HCT116 (cell line): ENCODE results near the gene ATP13A5. TPM values are rescaled to one million over a fixed set of nuclear protein-coding genes. Genes with fewer than 3 reads are reported as not detected.

Experiments
- ATAC-seq: fragments of 200-7000 bp; cut with Tn5 transposase; 2 replicates; pipeline ENCODE4 v1.9.1; 2020; ENCODE audit warnings: mild to moderate bottlenecking, moderate library complexity
- BruUV-seq: library from RNA; stranded (reverse); fragments of 400-500 nt; replicated peaks from 2 replicates; lab custom pipeline; 2021; lab: Mats Ljungman, UMichigan
- CTCF ChIA-PET: fragments of 300-600 bp; sonication (Branson Sonifier 250); formaldehyde crosslinking; loops from one replicate; lab custom pipeline; 2021; ENCODE audit warnings: antibody characterized with exemption; lab: Charles Lee
- POLR2A ChIA-PET: fragments of 300-600, 350-600 bp; sonication (Branson Sonifier 250); formaldehyde crosslinking; loops from one replicate; lab custom pipeline; 2021; ENCODE audit warnings: antibody characterized with exemption; lab: Charles Lee
- RAD21 ChIA-PET, 2 experiments: fragments of 300-600 bp; sonication (Branson Sonifier 250); formaldehyde crosslinking; loops; one replicate each; lab custom pipeline; 2023; ENCODE audit warnings: low total read pairs in 2 of 2; ENCODE audit not compliant: uncharacterized antibody in 2 of 2, unreplicated experiment in 2 of 2, low non-redundant PET in 1 of 2; lab: Charles Lee
- DNase-seq: peaks from one replicate; pipeline ENCODE4 v3.0.0-alpha.2; 2010; ENCODE audit warnings: low read depth, low spot score
- H2AFZ ChIP-seq: fragments of 200-600 bp; shearing (Covaris generic), sonication (generic); 2 replicates; pipeline ENCODE4 v1.6.1; 2017; ENCODE audit warnings: low read depth, mixed run types, mixed read lengths, antibody characterized with exemption, low read length; ENCODE audit not compliant: poor library complexity, severe bottlenecking
- H3K27ac ChIP-seq: 2 replicates; pipeline ENCODE4 v1.5.1; 2012; ENCODE audit warnings: low read depth, low read length
- H3K27me3 ChIP-seq: fragments of 200-600 bp; sonication (generic); 2 replicates; pipeline ENCODE4 v1.6.1; 2016; ENCODE audit warnings: mixed run types, low read length, mixed read lengths; ENCODE audit not compliant: insufficient read depth
- H3K36me3 ChIP-seq, 2 experiments: fragments of 200-500 bp in 1 of 2; fragments of 200-600 bp in 1 of 2; sonication (Bioruptor generic) in 1 of 2; sonication (generic) in 1 of 2; 2 replicates each; pipeline versions ENCODE4 v1.5.1 to v1.6.1; 2014 to 2016; ENCODE audit warnings: low read length in 2 of 2, inconsistent platforms in 1 of 2, mixed read lengths in 1 of 2, mixed run types in 1 of 2; ENCODE audit not compliant: insufficient read depth in 2 of 2, control insufficient read depth in 1 of 2
- H3K4me1 ChIP-seq, 2 experiments: fragments of 200-600 bp in 1 of 2; sonication (generic) in 1 of 2; 2 replicates each; pipeline versions ENCODE4 v1.5.1 to v1.6.1; 2012 to 2017; ENCODE audit warnings: low read length in 2 of 2, inconsistent platforms in 1 of 2, mild to moderate bottlenecking in 1 of 2, mixed read lengths in 1 of 2, mixed run types in 1 of 2, moderate library complexity in 1 of 2; ENCODE audit not compliant: insufficient read depth in 2 of 2, control insufficient read depth in 1 of 2
- H3K4me2 ChIP-seq: fragments of 200-600 bp; sonication (generic); 2 replicates; pipeline ENCODE4 v1.6.1; 2017; ENCODE audit warnings: mixed run types, low read length, mixed read lengths
- H3K4me3 ChIP-seq, 2 experiments: fragments of 200-600 bp in 1 of 2; sonication (generic) in 1 of 2; replicated peaks in 1 of 2; 2 replicates each; pipeline ENCODE4 v1.5.1; 2011 to 2016; ENCODE audit warnings: low read length in 2 of 2, control low read depth in 1 of 2, low read depth in 1 of 2, mild to moderate bottlenecking in 1 of 2, mixed read lengths in 1 of 2, mixed run types in 1 of 2
- H3K79me2 ChIP-seq: fragments of 200-600 bp; sonication (generic); 2 replicates; pipeline ENCODE4 v1.6.1; 2017; ENCODE audit warnings: mild to moderate bottlenecking, mixed run types, low read length, moderate library complexity, mixed read lengths; ENCODE audit not compliant: insufficient read depth
- H3K9ac ChIP-seq: fragments of 200-600 bp; sonication (generic); 2 replicates; pipeline ENCODE4 v1.6.1; 2016; ENCODE audit warnings: low read length, mixed read lengths
- H3K9me2 ChIP-seq: fragments of 200-600 bp; sonication (generic), shearing (Covaris generic); 2 replicates; pipeline ENCODE4 v1.6.1; 2017; ENCODE audit warnings: mixed run types, mild to moderate bottlenecking, moderate library complexity; ENCODE audit not compliant: insufficient read depth
- H3K9me3 ChIP-seq, 2 experiments: fragments of 200-500 bp in 1 of 2; fragments of 200-600 bp in 1 of 2; sonication (Bioruptor generic) in 1 of 2; sonication (generic) in 1 of 2; 2 replicates each; pipeline ENCODE4 v1.6.1; 2014 to 2017; ENCODE audit warnings: low read length in 2 of 2, mixed read lengths in 2 of 2, inconsistent platforms in 1 of 2, low read depth in 1 of 2, mild to moderate bottlenecking in 1 of 2, mixed run types in 1 of 2, moderate library complexity in 1 of 2; ENCODE audit not compliant: control insufficient read depth in 1 of 2, insufficient read depth in 1 of 2
- H4K20me1 ChIP-seq: fragments of 200-600 bp; sonication (generic), shearing (Covaris generic); 2 replicates; pipeline ENCODE4 v1.6.1; 2017; ENCODE audit warnings: mixed run types, mild to moderate bottlenecking, moderate library complexity; ENCODE audit not compliant: insufficient read depth
- ATF3 ChIP-seq: IDR thresholded peaks from 2 replicates; pipeline ENCODE4 v1.6.1; 2012
- CEBPB ChIP-seq: IDR thresholded peaks from 2 replicates; pipeline ENCODE4 v1.6.1; 2012; ENCODE audit warnings: low read depth
- CTCF ChIP-seq, 3 experiments: fragments of 200-600 bp in 1 of 3; sonication (generic) in 1 of 3; IDR thresholded peaks in 2 of 3; conservative IDR thresholded peaks in 1 of 3; 2 replicates each; pipeline ENCODE4 v1.5.1; 2012 to 2017; ENCODE audit warnings: low read depth in 2 of 3, low read length in 2 of 3, antibody characterized with exemption in 1 of 3, borderline replicate concordance in 1 of 3, control low read depth in 1 of 3, mild to moderate bottlenecking in 1 of 3, mixed read lengths in 1 of 3, mixed run types in 1 of 3, moderate library complexity in 1 of 3; ENCODE audit not compliant: insufficient read depth in 1 of 3
- ELF1 ChIP-seq: IDR thresholded peaks from 2 replicates; pipeline ENCODE4 v1.6.1; 2012; ENCODE audit warnings: low read depth, borderline replicate concordance
- EZH2 ChIP-seq: fragments of 200-600 bp; sonication (generic); IDR thresholded peaks from 2 replicates; pipeline ENCODE4 v1.6.1; 2017; ENCODE audit warnings: antibody characterized with exemption, mixed run types
- EZH2phosphoT487 ChIP-seq: fragments of 200-600 bp; IDR thresholded peaks from 2 replicates; pipeline ENCODE4 v1.6.1; 2018; ENCODE audit warnings: antibody characterized with exemption, borderline replicate concordance
- JUND ChIP-seq: IDR thresholded peaks from 2 replicates; pipeline ENCODE4 v1.6.1; 2012
- POLR2A ChIP-seq: IDR thresholded peaks from 2 replicates; pipeline ENCODE4 v1.7.0; 2011; ENCODE audit warnings: borderline replicate concordance; ENCODE audit not compliant: insufficient read depth, insufficient read length; ENCODE audit errors: extremely low read depth
- SP1 ChIP-seq: IDR thresholded peaks from 2 replicates; pipeline ENCODE4 v1.6.1; 2012; ENCODE audit warnings: low read depth
- SRF ChIP-seq: IDR thresholded peaks from 2 replicates; pipeline ENCODE4 v1.6.1; 2012; ENCODE audit warnings: low read depth
- TCF7L2 ChIP-seq: IDR thresholded peaks from 2 replicates; pipeline ENCODE4 v1.7.0; 2011; ENCODE audit warnings: borderline replicate concordance, inconsistent platforms; ENCODE audit not compliant: insufficient read depth, insufficient read length; ENCODE audit errors: extremely low read depth
- YY1 ChIP-seq: IDR thresholded peaks from 2 replicates; pipeline ENCODE4 v1.6.1; 2011; ENCODE audit warnings: low read length, low read depth, moderate library complexity, mild to moderate bottlenecking; ENCODE audit not compliant: insufficient replicate concordance; ENCODE audit errors: extremely low read depth
- ZFX ChIP-seq: fragments of 450-650 bp; IDR thresholded peaks from 2 replicates; pipeline ENCODE4 v1.6.1; 2017
- intact Hi-C: fragments of 100-400 bp; cut with micrococcal nuclease; formaldehyde crosslinking; loops from 2 replicates; pipeline ENCODE4 v1.10.0; 2022
- total RNA-seq: library from RNA; stranded (reverse); gene quantifications from one replicate; pipeline ENCODE4 v1.2.1, GENCODE V29; 2021; ENCODE audit not compliant: unreplicated experiment
- TF ChIP-seq, protein P1 (sequence below): IDR thresholded peaks from 2 replicates; pipeline ENCODE4 v1.6.1; 2012
- TF ChIP-seq, protein P2 (sequence below): IDR thresholded peaks from 2 replicates; pipeline ENCODE4 v1.6.1; 2012; ENCODE audit warnings: low read depth

Gene ATP13A5
- total RNA-seq, 1 experiment from 2014 or later = not detected

GRCh38 chr3:193310914-193311723 is 67.4 kb downstream of the ATP13A5 start:
- H3K4me1 ChIP-seq = no peaks in the 10 kb centered on the region
- intact Hi-C loops = no loop called here
- ChIA-PET POLR2A (no interaction called here), RAD21 (no interaction called here), CTCF (no interaction called here)
- H3K9ac ChIP-seq = no peak overlapping the region
- H3K27me3 ChIP-seq = peaks cover 35% of the 10 kb centered on the region
- no peaks in the 10 kb centered on the region; the same call in 1 of the 2 replicates for H4K20me1 ChIP-seq
- H3K4me3 ChIP-seq = no peak overlapping the region
- no peaks in the 10 kb centered on the region for H3K79me2 ChIP-seq
- H3K9me3 ChIP-seq = no peaks in the 10 kb centered on the region
- ATAC-seq (no peak), DNase-seq (no peak)
- H3K36me3 ChIP-seq = no peaks in the 10 kb centered on the region
- no peak for TF ChIP-seq EZH2
- TF ChIP-seq TCF7L2 = no peak
- TF ChIP-seq, protein P1, sequence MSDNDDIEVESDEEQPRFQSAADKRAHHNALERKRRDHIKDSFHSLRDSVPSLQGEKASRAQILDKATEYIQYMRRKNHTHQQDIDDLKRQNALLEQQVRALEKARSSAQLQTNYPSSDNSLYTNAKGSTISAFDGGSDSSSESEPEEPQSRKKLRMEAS = no peak
- TF ChIP-seq EZH2phosphoT487 = no peak
- no peak for TF ChIP-seq SRF
- TF ChIP-seq ELF1 = no peak
- TF ChIP-seq YY1 = no peak
- no peak for TF ChIP-seq ATF3
- TF ChIP-seq, protein P2, sequence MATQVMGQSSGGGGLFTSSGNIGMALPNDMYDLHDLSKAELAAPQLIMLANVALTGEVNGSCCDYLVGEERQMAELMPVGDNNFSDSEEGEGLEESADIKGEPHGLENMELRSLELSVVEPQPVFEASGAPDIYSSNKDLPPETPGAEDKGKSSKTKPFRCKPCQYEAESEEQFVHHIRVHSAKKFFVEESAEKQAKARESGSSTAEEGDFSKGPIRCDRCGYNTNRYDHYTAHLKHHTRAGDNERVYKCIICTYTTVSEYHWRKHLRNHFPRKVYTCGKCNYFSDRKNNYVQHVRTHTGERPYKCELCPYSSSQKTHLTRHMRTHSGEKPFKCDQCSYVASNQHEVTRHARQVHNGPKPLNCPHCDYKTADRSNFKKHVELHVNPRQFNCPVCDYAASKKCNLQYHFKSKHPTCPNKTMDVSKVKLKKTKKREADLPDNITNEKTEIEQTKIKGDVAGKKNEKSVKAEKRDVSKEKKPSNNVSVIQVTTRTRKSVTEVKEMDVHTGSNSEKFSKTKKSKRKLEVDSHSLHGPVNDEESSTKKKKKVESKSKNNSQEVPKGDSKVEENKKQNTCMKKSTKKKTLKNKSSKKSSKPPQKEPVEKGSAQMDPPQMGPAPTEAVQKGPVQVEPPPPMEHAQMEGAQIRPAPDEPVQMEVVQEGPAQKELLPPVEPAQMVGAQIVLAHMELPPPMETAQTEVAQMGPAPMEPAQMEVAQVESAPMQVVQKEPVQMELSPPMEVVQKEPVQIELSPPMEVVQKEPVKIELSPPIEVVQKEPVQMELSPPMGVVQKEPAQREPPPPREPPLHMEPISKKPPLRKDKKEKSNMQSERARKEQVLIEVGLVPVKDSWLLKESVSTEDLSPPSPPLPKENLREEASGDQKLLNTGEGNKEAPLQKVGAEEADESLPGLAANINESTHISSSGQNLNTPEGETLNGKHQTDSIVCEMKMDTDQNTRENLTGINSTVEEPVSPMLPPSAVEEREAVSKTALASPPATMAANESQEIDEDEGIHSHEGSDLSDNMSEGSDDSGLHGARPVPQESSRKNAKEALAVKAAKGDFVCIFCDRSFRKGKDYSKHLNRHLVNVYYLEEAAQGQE = no peak
- TF ChIP-seq CEBPB = no peak
- TF ChIP-seq CTCF (IDR thresholded peaks at IDR 0.05 in 2 of 3, conservative IDR thresholded peaks at IDR 0.05 in 1 of 3; ENCODE audit: borderline replicate concordance in 1 of 3, insufficient read depth in 1 of 3, low read depth in 2 of 3, low read length in 2 of 3) = no peak
- TF ChIP-seq SP1 = no peak
- TF ChIP-seq JUND = no peak
- no peak for TF ChIP-seq POLR2A
- no peak for TF ChIP-seq ZFX
- no peak overlapping the region for H2AFZ ChIP-seq
- no peaks in the 10 kb centered on the region for H3K9me2 ChIP-seq
- no peak overlapping the region for H3K4me2 ChIP-seq
- H3K27ac ChIP-seq = no peak overlapping the region
- BruUV-seq = no TSS peak
